CD14-positive monocyte (primary cell): ENCODE results near the gene ZNF296. TPM values are rescaled to one million over a fixed set of nuclear protein-coding genes. Genes with fewer than 3 reads are reported as not detected.

Experiments used
- DNase-seq, 3 donors: peaks; one replicate each; pipeline ENCODE4 v3.0.0-alpha.2; 2011 to 2022
- H2AFZ ChIP-seq: 2 replicates; pipeline ENCODE4 v1.6.0; 2012; ENCODE audit warnings: mild to moderate bottlenecking, low read depth, low read length, inconsistent platforms; ENCODE audit not compliant: insufficient read depth, poor library complexity, severe bottlenecking
- H3K27ac ChIP-seq, 2 donors: 1 replicate in 1 of 2; 2 replicates in 1 of 2; pipeline ENCODE4 v1.5.1; 2012 to 2013; ENCODE audit warnings: low read length in 2 of 2, control low read depth in 1 of 2, inconsistent platforms in 1 of 2, low read depth in 1 of 2, mild to moderate bottlenecking in 1 of 2
- H3K27me3 ChIP-seq, 2 donors: one replicate each; pipeline versions ENCODE4 v1.6.0 to v1.6.1; 2011 to 2013; ENCODE audit warnings: low read length in 2 of 2; ENCODE audit not compliant: control insufficient read depth in 2 of 2, insufficient read depth in 2 of 2
- H3K36me3 ChIP-seq, 2 donors: replicated peaks in 1 of 2; 1 replicate in 1 of 2; 2 replicates in 1 of 2; pipeline versions ENCODE4 v1.5.1 to v1.6.1; 2012 to 2013; ENCODE audit warnings: low read length in 2 of 2, control low read depth in 1 of 2, inconsistent platforms in 1 of 2, mild to moderate bottlenecking in 1 of 2; ENCODE audit not compliant: insufficient read depth in 2 of 2, control insufficient read depth in 1 of 2
- H3K4me1 ChIP-seq, 2 donors: 1 replicate in 1 of 2; 2 replicates in 1 of 2; pipeline versions ENCODE4 v1.5.1 to v1.6.1; 2012 to 2013; ENCODE audit warnings: low read length in 2 of 2, control low read depth in 1 of 2, inconsistent platforms in 1 of 2, mild to moderate bottlenecking in 1 of 2, moderate library complexity in 1 of 2; ENCODE audit not compliant: insufficient read depth in 2 of 2, control insufficient read depth in 1 of 2
- H3K4me2 ChIP-seq: replicated peaks from 2 replicates; pipeline ENCODE3; 2012; ENCODE audit warnings: low read length, moderate library complexity, mild to moderate bottlenecking; ENCODE audit not compliant: poor library complexity, severe bottlenecking; ENCODE audit errors: extremely low read depth
- H3K4me3 ChIP-seq, 3 experiments: fragments of 200-600 bp in 1 of 3; sonication (generic) in 1 of 3; replicated peaks in 1 of 3; 1 replicate in 2 of 3; 2 replicates in 1 of 3; pipeline ENCODE4 v1.5.1; 2011 to 2013; ENCODE audit warnings: low read length in 3 of 3, mild to moderate bottlenecking in 3 of 3, control low read depth in 2 of 3, low read depth in 2 of 3, inconsistent platforms in 1 of 3, moderate library complexity in 1 of 3
- H3K79me2 ChIP-seq: 2 replicates; pipeline ENCODE4 v1.6.0; 2012; ENCODE audit warnings: mild to moderate bottlenecking, control low read depth, inconsistent platforms, low read length, moderate library complexity; ENCODE audit not compliant: insufficient read depth
- H3K9ac ChIP-seq: 2 replicates; pipeline ENCODE4 v1.6.0; 2017; ENCODE audit warnings: low read length, mild to moderate bottlenecking; ENCODE audit not compliant: insufficient read depth, poor library complexity, severe bottlenecking
- H3K9me3 ChIP-seq, 2 donors: replicated peaks in 1 of 2; 1 replicate in 1 of 2; 2 replicates in 1 of 2; pipeline versions ENCODE4 v1.5.1 to v1.6.1; 2012 to 2013; ENCODE audit warnings: low read length in 2 of 2, control low read depth in 1 of 2; ENCODE audit not compliant: control insufficient read depth in 1 of 2, insufficient read depth in 1 of 2
- H4K20me1 ChIP-seq: 2 replicates; pipeline ENCODE4 v1.6.0; 2012; ENCODE audit warnings: mild to moderate bottlenecking, low read length, control low read depth, moderate library complexity; ENCODE audit not compliant: insufficient read depth
- H3K27ac Mint-ChIP-seq, 7 donors: one replicate each; pipeline ENCODE4 v1.8.0; 2020; ENCODE audit warnings: mild to moderate bottlenecking in 7 of 7, mixed read lengths in 7 of 7, moderate library complexity in 6 of 7, inconsistent platforms in 2 of 7
- H3K27me3 Mint-ChIP-seq, 3 donors: one replicate each; pipeline ENCODE4 v1.8.0; 2021 to 2022; ENCODE audit warnings: low read depth in 3 of 3, mild to moderate bottlenecking in 3 of 3, mixed read lengths in 3 of 3, moderate library complexity in 3 of 3, inconsistent platforms in 1 of 3
- H3K36me3 Mint-ChIP-seq, 2 donors: one replicate each; pipeline ENCODE4 v1.8.0; 2020; ENCODE audit warnings: mixed read lengths in 2 of 2, inconsistent platforms in 1 of 2, mild to moderate bottlenecking in 1 of 2
- H3K4me1 Mint-ChIP-seq: one replicate; pipeline ENCODE4 v1.8.0; 2020; ENCODE audit warnings: mild to moderate bottlenecking, mixed read lengths
- H3K4me3 Mint-ChIP-seq, 2 donors: one replicate each; pipeline ENCODE4 v1.8.0; 2020; ENCODE audit warnings: mild to moderate bottlenecking in 2 of 2, mixed read lengths in 2 of 2, moderate library complexity in 1 of 2
- H3K9me3 Mint-ChIP-seq, 7 donors: one replicate each; pipeline ENCODE4 v1.8.0; 2020 to 2022; ENCODE audit warnings: mixed read lengths in 7 of 7, mild to moderate bottlenecking in 6 of 7, moderate library complexity in 6 of 7, inconsistent platforms in 2 of 7
- CTCF ChIP-seq: fragments of 200-600 bp; IDR thresholded peaks from one replicate; pipeline ENCODE4 v1.8.0; 2022; ENCODE audit warnings: antibody characterized with exemption, mild to moderate bottlenecking
- WGBS: methylation state at CpG from one replicate; pipeline ENCODE4 v1.1.5; 2013; ENCODE audit warnings: missing lambda C conversion rate; ENCODE audit not compliant: insufficient coverage; 5-methylcytosine and 5-hydroxymethylcytosine counted together
- intact Hi-C, 2 donors: fragments of 100-400 bp; cut with micrococcal nuclease; formaldehyde crosslinking; loops; one replicate each; pipeline versions ENCODE4 v1.15.0 to v1.15.1; 2023
- polyA plus RNA-seq, 3 donors: library from polyadenylated mRNA; depleted of rRNA in 1 of 3; unstranded in 2 of 3; stranded (reverse) in 1 of 3; fragments of 300-500 nt in 2 of 3; fragments of >200 nt in 1 of 3; fragmentation: Illumina TruSeq in 2 of 3; gene quantifications; 1 replicate in 2 of 3; 2 replicates in 1 of 3; pipeline ENCODE4 v1.2.3, GENCODE V29; 2012 to 2021

Gene ZNF296
- polyA plus RNA-seq, 3 donors, result 3.8 to 7.2 (median 6.5) TPM

- H3K36me3 ChIP-seq, result peaks cover 47 to 68% of the 10 kb centered on the region in 2 donors
Measured at GRCh38 chr19:45038931-45039893, 37.1 kb downstream of the ZNF296 start, which contains the start of gene CLASRP. Gene CLASRP (plus strand): TSS chr19:45039045. CDS start chr19:45040213, 1,168 bp downstream.

More at GRCh38 chr19:45038931-45039893, 37.1 kb downstream of the ZNF296 start, which contains the start of gene CLASRP:
- Histone ChIP-seq H3K4me3 (peak within 1 kb of the TSS; percentile 53 to 94 (median 82)), H3K79me2 (peaks cover 52% of the 10 kb centered on the region), H3K4me2 (peak within 1 kb of the TSS; percentile 99), H2AFZ (peak within 1 kb of the TSS; percentile 41), H3K27ac (peak within 1 kb of the TSS; percentile 95 to 98), H4K20me1 (peaks cover 44% of the 10 kb centered on the region), H3K4me1 (peaks cover 30 to 35% of the 10 kb centered on the region in 2 donors), H3K9ac (peak within 1 kb of the TSS; percentile 99), H3K27me3 (no peaks in the 10 kb centered on the region), H3K9me3 (peaks cover 0 to 4% of the 10 kb centered on the region in 2 donors)
- Mint-ChIP-seq H3K27ac (peak within 1 kb of the TSS; percentile 97 to 100 (median 98)), H3K4me1 (peaks cover 35% of the 10 kb centered on the region), H3K36me3 (peaks cover 46 to 78% of the 10 kb centered on the region in 2 donors), H3K27me3 (peaks cover 0 to 2% (median 0%) of the 10 kb centered on the region in 3 donors), H3K4me3 (peak within 1 kb of the TSS; percentile 98 to 99), H3K9me3 (peaks cover 1 to 6% (median 6%) of the 10 kb centered on the region in 7 donors)
- WGBS, result 3% methylated on average over 59 of the region's 62 CpGs
- DNase-seq, result peak; percentile 84 to 89 (median 84)
- TF ChIP-seq CTCF, result no peak
- intact Hi-C loops, result loop anchor here in 1 of 2 donors (2.0 kb wide), 1 partner anchor 36 kb away; no protein-coding TSS in a partner anchor
